H1 (cell line): ENCODE data around the gene MARCHF3. TPM values are rescaled to one million over a fixed set of nuclear protein-coding genes. Genes with fewer than 3 reads are reported as not detected.

Experiments used
- ASH2L ChIP-seq: fragments of 200-600, 300-600 bp; sonication (generic); IDR thresholded peaks from one replicate; pipeline ENCODE4 v1.7.1; 2017; ENCODE audit warnings: low read length
- BRCA1 ChIP-seq: IDR thresholded peaks from 2 replicates; pipeline ENCODE4 v1.6.1; 2012; ENCODE audit warnings: low read depth, low read length, improper control_type of control experiment
- CEBPB ChIP-seq: IDR thresholded peaks from 2 replicates; pipeline ENCODE4 v1.6.1; 2012; ENCODE audit warnings: low read depth, low read length
- CHD2 ChIP-seq: IDR thresholded peaks from 2 replicates; pipeline ENCODE4 v1.6.1; 2012; ENCODE audit warnings: low read length, improper control_type of control experiment
- EGR1 ChIP-seq: IDR thresholded peaks from 2 replicates; pipeline ENCODE4 v1.6.1; 2011; ENCODE audit warnings: low read depth, low read length, borderline replicate concordance
- GABPA ChIP-seq: IDR thresholded peaks from 2 replicates; pipeline ENCODE4 v1.6.1; 2011; ENCODE audit warnings: mild to moderate bottlenecking, low read length, moderate library complexity, borderline replicate concordance; ENCODE audit not compliant: insufficient read depth
- HDAC2 ChIP-seq, 2 experiments: fragments of 300-600 bp in 1 of 2; sonication (generic) in 1 of 2; IDR thresholded peaks; 2 replicates each; pipeline ENCODE4 v1.6.1; 2011 to 2012; ENCODE audit warnings: low read depth in 2 of 2, low read length in 2 of 2, mild to moderate bottlenecking in 2 of 2, moderate library complexity in 2 of 2, borderline replicate concordance in 1 of 2, inconsistent platforms in 1 of 2
- JUND ChIP-seq: IDR thresholded peaks from 2 replicates; pipeline ENCODE4 v1.6.1; 2011; ENCODE audit warnings: mild to moderate bottlenecking, improper control_type of control experiment, low read length
- NRF1 ChIP-seq: IDR thresholded peaks from 2 replicates; pipeline ENCODE4 v1.6.1; 2011; ENCODE audit warnings: mild to moderate bottlenecking, low read depth, low read length, improper control_type of control experiment
- POLR2AphosphoS5 ChIP-seq: IDR thresholded peaks from 2 replicates; pipeline ENCODE4 v1.6.1; 2011; ENCODE audit warnings: low read depth, low read length
- RAD21 ChIP-seq, 2 experiments: IDR thresholded peaks in 1 of 2; conservative IDR thresholded peaks in 1 of 2; 2 replicates each; pipeline ENCODE4 v1.6.1; 2011; ENCODE audit warnings: low read depth in 2 of 2, low read length in 2 of 2, improper control_type of control experiment in 1 of 2, inconsistent platforms in 1 of 2, mild to moderate bottlenecking in 1 of 2, moderate library complexity in 1 of 2
- RBBP5 ChIP-seq: IDR thresholded peaks from 2 replicates; pipeline ENCODE4 v1.7.1; 2012; ENCODE audit warnings: low read depth, mild to moderate bottlenecking, inconsistent platforms, low read length, moderate library complexity, borderline replicate concordance
- RNF2 ChIP-seq: fragments of 200-900, 300-1000 bp; sonication (generic); IDR thresholded peaks from 2 replicates; pipeline ENCODE4 v1.7.1; 2016; ENCODE audit warnings: borderline replicate concordance, low read depth, mild to moderate bottlenecking, antibody characterized with exemption, low read length; ENCODE audit not compliant: poor library complexity, severe bottlenecking; ENCODE audit errors: missing control alignments
- SIRT6 ChIP-seq: IDR thresholded peaks from one replicate; pipeline ENCODE4 v1.7.1; 2012; ENCODE audit warnings: low read length, inconsistent platforms
- SP4 ChIP-seq: IDR thresholded peaks from 2 replicates; pipeline ENCODE4 v1.6.1; 2012; ENCODE audit warnings: low read length, inconsistent platforms
- SUZ12 ChIP-seq: fragments of 200-600 bp; sonication (generic); IDR thresholded peaks from 2 replicates; pipeline ENCODE4 v1.6.1; 2012; ENCODE audit warnings: mild to moderate bottlenecking, inconsistent platforms, low read length, moderate library complexity, mixed read lengths
- TBP ChIP-seq: IDR thresholded peaks from 2 replicates; pipeline ENCODE4 v1.6.1; 2011; ENCODE audit warnings: low read depth, low read length, improper control_type of control experiment
- YY1 ChIP-seq: IDR thresholded peaks from 2 replicates; pipeline ENCODE4 v1.6.1; 2011; ENCODE audit warnings: low read depth, mild to moderate bottlenecking, low read length
- ZNF274 ChIP-seq: IDR thresholded peaks from 2 replicates; pipeline ENCODE4 v1.7.0; 2012; ENCODE audit warnings: low read length, borderline replicate concordance; ENCODE audit errors: extremely low read depth
- polyA plus RNA-seq, 7 experiments: library from polyadenylated mRNA; depleted of rRNA in 3 of 7; stranded (reverse) in 5 of 7; unstranded in 2 of 7; fragments of >200 nt in 5 of 7; fragments of 200-250 nt in 2 of 7; gene quantifications; 1 replicate in 5 of 7; 2 replicates in 1 of 7; 4 replicates in 1 of 7; pipeline versions ENCODE4 v1.2.1 to v1.2.3, GENCODE V29; 2011 to 2013; ENCODE audit warnings: missing spikeins in 2 of 7, mixed read lengths in 2 of 7
- total RNA-seq: library from RNA; stranded (reverse); fragmentation: NEBNext Ultra II Directional; extraction: Animal tissue kit (Norgen Biotek cat#: 25700); gene quantifications from 2 replicates; pipeline ENCODE4 v1.2.1, GENCODE V29; 2021
- TF ChIP-seq, protein P1 (sequence below): IDR thresholded peaks from 2 replicates; pipeline ENCODE4 v1.6.1; 2011; ENCODE audit warnings: low read length, improper control_type of control experiment
- TF ChIP-seq, protein P2 (sequence below): IDR thresholded peaks from 2 replicates; pipeline ENCODE4 v1.6.1; 2011; ENCODE audit warnings: low read depth, mild to moderate bottlenecking, low read length; ENCODE audit not compliant: insufficient read depth
- TF ChIP-seq, protein P3 (sequence below): IDR thresholded peaks from 2 replicates; pipeline ENCODE4 v1.6.1; 2012; ENCODE audit warnings: inconsistent platforms

Gene MARCHF3
- total and polyA plus RNA-seq, 2 of the 8 experiments (the other 6 are each of a cell fraction or from before 2014, with no cell fraction given) = 12.0 to 16.9 TPM

DNA sequence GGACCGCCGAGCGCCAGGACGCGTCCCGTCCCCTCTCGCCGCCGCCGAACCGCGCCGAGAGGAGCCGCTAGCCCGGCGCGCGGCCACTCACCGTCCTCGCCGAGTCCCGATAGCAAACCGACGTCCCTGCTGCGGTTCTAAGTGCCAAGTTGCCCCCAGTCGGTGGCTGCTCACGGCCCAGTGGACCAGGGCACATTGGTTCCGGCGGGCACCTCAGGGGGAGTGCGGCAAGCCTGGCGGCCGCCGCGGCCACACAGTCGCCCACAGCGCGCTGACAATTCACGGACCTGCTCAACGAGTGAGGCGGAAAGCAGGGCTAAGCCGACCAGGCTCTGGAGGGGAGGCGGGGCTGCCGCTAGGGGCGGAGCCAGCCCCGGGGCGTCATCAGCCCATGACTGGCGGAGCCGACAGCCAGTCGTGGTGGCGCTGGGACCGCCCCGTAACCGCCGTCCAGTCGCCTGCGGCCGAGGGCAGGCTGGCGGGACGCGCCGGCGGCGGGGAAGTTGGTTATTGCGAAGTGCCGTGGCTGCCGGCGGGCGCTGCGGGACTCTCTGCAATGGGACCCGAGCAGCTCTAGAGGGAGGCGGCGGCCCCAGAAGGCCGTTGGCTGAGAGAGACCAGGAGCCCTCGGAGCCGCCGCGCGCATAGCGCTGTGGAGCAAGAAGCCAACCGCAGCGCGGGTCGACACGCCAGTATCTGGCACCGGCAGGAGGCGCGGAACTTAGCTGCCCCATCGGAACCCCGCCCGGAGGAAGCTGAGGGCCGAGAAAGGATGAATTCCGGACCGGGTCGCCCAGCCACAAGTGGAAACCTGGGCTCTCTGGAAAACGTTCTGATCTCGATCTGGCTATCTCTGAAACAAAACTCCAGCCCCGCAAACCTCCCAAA lies at the start of gene MARCHF3 (continued):
- TF ChIP-seq CHD2 (peak; percentile 81), BRCA1 (no peak), RBBP5 (peak; percentile 49; the same call in 1 of the 2 replicates), NRF1 (no peak), RNF2 (peak; percentile 24), SIRT6 (no peak), ASH2L (peak; percentile 81), SP4 (peak; percentile 89), GABPA (no peak), CEBPB (no peak), HDAC2 (IDR thresholded peaks at IDR 0.05; ENCODE audit: borderline replicate concordance in 1 of 2, low read depth in 2 of 2, low read length in 2 of 2) (0 out of 4 replicates have a peak, but pooled peaks of 1 of the 2 experiments have one; percentile 12), RAD21 (IDR thresholded peaks at IDR 0.05 in 1 of 2, conservative IDR thresholded peaks at IDR 0.05 in 1 of 2; ENCODE audit: low read depth in 2 of 2, low read length in 2 of 2) (peak; percentile 8 to 22; a peak in 1 of 4 replicates), POLR2AphosphoS5 (peak; percentile 63), ZNF274 (no peak), JUND (no peak), EGR1 (no peak), SUZ12 (no peak), YY1 (no peak), TBP (peak; percentile 82)
- TF ChIP-seq, protein P1, sequence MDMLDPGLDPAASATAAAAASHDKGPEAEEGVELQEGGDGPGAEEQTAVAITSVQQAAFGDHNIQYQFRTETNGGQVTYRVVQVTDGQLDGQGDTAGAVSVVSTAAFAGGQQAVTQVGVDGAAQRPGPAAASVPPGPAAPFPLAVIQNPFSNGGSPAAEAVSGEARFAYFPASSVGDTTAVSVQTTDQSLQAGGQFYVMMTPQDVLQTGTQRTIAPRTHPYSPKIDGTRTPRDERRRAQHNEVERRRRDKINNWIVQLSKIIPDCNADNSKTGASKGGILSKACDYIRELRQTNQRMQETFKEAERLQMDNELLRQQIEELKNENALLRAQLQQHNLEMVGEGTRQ = no peak
- TF ChIP-seq, protein P2, sequence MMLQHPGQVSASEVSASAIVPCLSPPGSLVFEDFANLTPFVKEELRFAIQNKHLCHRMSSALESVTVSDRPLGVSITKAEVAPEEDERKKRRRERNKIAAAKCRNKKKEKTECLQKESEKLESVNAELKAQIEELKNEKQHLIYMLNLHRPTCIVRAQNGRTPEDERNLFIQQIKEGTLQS = no peak
- TF ChIP-seq, protein P3, sequence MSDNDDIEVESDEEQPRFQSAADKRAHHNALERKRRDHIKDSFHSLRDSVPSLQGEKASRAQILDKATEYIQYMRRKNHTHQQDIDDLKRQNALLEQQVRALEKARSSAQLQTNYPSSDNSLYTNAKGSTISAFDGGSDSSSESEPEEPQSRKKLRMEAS = peak; percentile 65
